ENCODE results near the gene TTC28. TPM values are rescaled to one million over a fixed set of nuclear protein-coding genes. Genes with fewer than 3 reads are reported as not detected.
A peak's percentile ranks its signal among the peaks of the same experiment; 100 is the strongest.
"Not testable (repeated sequence)": the region's sequence is repeated elsewhere in the genome, so short reads cannot be mapped to it uniquely, and the experiment has no call there.

TTC28 gene
- total RNA-seq (100 to 1,000 TPM in 1 of 4 donors, 10 to 100 TPM in 3; 46.1 to 102 (median 63.2) TPM), polyA plus RNA-seq (1 to 10 TPM in 2 of 3 donors, under 1 TPM in 1; 0.23 to 4.6 (median 1.8) TPM)

DNA sequence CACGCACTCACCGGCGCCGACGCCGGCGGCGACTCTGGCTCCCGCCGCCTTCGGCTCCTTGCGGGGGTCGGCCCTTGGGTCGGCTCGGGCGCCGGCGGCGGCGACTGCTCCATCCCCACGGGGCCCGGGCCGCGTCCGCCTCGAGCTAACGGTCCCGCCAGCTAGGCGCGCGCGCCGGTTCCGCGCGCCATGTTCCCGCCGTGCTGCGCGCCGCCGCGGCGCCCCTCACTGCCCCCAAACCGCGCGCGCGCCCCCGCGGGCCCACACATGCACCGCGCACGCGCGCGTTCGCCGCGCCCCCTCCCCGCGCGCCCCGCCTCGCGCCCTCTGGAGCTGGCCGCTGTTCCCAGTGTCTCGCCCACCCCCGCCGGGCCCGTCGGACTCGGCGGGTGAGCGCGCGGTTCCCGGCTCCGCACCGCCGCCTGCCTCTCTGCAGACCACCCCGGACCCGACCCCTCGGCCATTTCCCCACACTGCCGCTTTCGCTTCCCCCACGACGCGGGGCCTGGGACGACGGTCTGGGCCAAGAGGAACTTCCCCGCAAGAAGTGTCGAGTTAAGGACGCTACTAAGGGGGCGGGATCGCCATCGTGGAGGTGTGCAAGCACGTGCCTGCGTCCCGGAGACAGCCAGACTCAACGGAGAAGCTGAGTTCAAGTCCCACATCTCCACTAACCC lies at the start of gene TTC28:
TTC28 (minus strand) TSS at position 230 of the 677 bp plus-strand sequence; CDS start at position 113, 117 bp downstream.
- H3K4me3 ChIP-seq, result peak within 1 kb of the TSS; percentile 69 to 98 (median 86)
- H3K9me3 ChIP-seq, H3K36me3 ChIP-seq, H3K27me3 ChIP-seq: not testable (repeated sequence)
- H3K4me1 ChIP-seq, result peaks cover 0 to 16% (median 6%) of the 10 kb centered on the region in 4 donors
- 3 to 4% methylated on average over 101 of the region's 101 CpGs for WGBS, 2 donors
- TF ChIP-seq POLR2AphosphoS5 (IDR thresholded peaks at IDR 0.05), result peak in 1 of 4 donors; percentile 30
- intact Hi-C loops (cut with DNase I), result loop anchor here (1.0 kb wide), 2 partner anchors 62 to 120 kb away; partner anchors contain the start of gene CHEK2
- H3K27ac ChIP-seq, result peak within 1 kb of the TSS; percentile 67 to 83 (median 80)
- DNase-seq, result peak; percentile 90

GRCh38 chr22:28728621-28729313 lies 49.1 kb upstream of the TTC28 start:
- WGBS, 2 donors, result 91 to 95% methylated on average over 10 of the region's 10 CpGs
- no peak overlapping the region for H3K27ac ChIP-seq
- TF ChIP-seq EP300 (IDR thresholded peaks at IDR 0.05) (no peak), POLR2A (IDR thresholded peaks at IDR 0.05) (no peak), POLR2AphosphoS5 (IDR thresholded peaks at IDR 0.05) (no peak)
- TF ChIP-seq, protein P1, sequence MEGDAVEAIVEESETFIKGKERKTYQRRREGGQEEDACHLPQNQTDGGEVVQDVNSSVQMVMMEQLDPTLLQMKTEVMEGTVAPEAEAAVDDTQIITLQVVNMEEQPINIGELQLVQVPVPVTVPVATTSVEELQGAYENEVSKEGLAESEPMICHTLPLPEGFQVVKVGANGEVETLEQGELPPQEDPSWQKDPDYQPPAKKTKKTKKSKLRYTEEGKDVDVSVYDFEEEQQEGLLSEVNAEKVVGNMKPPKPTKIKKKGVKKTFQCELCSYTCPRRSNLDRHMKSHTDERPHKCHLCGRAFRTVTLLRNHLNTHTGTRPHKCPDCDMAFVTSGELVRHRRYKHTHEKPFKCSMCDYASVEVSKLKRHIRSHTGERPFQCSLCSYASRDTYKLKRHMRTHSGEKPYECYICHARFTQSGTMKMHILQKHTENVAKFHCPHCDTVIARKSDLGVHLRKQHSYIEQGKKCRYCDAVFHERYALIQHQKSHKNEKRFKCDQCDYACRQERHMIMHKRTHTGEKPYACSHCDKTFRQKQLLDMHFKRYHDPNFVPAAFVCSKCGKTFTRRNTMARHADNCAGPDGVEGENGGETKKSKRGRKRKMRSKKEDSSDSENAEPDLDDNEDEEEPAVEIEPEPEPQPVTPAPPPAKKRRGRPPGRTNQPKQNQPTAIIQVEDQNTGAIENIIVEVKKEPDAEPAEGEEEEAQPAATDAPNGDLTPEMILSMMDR (IDR thresholded peaks at IDR 0.05), result no peak
- no peaks in the 10 kb centered on the region for H3K36me3 ChIP-seq
- H3K4me3 ChIP-seq, result no peak overlapping the region
- no peaks in the 10 kb centered on the region for H3K4me1 ChIP-seq
- H3K27me3 ChIP-seq, result no peaks in the 10 kb centered on the region
- intact Hi-C loops (cut with DNase I), result no loop called here
- H3K9me3 ChIP-seq, result no peaks in the 10 kb centered on the region
- no peak for DNase-seq

GRCh38 chr22:28728002-28728401 lies 48.4 kb upstream of the TTC28 start:
- Histone ChIP-seq H3K4me1 (no peaks in the 10 kb centered on the region), H3K4me3 (no peak overlapping the region), H3K36me3 (no peaks in the 10 kb centered on the region), H3K27me3 (no peaks in the 10 kb centered on the region), H3K9me3 (no peaks in the 10 kb centered on the region), H3K27ac (no peak overlapping the region)
- TF ChIP-seq POLR2A (IDR thresholded peaks at IDR 0.05) (no peak), POLR2AphosphoS5 (IDR thresholded peaks at IDR 0.05) (no peak), EP300 (IDR thresholded peaks at IDR 0.05) (no peak)
- TF ChIP-seq, protein P1 (IDR thresholded peaks at IDR 0.05), result no peak
- 94 to 96% methylated on average over 1 of the region's 1 CpG for WGBS, 2 donors
- no peak for DNase-seq
- intact Hi-C loops (cut with DNase I), result no loop called here

DNA sequence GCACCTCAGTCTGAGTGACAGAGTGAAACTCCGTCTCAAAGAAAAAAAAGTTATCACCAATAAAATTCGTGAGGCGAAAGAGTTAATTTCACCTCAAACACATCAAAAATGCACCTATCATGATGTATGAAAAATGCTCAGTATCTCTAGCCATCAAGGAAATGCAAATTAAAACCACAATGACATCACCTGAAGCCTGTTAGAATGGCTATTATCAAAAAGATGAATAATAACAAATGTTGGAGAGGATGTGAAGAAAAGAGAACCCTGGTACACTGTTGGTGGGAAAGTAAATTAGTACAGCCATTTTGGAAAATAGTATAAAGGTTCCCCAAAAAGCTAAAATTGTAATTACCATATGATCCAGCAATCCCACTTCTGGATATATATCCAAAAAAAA lies 38.4 kb upstream of the TTC28 start:
- intact Hi-C loops (cut with DNase I), result no loop called here
- Histone ChIP-seq H3K4me1 (no peaks in the 10 kb centered on the region), H3K27me3 (no peaks in the 10 kb centered on the region), H3K4me3 (no peak overlapping the region), H3K9me3 (no peaks in the 10 kb centered on the region), H3K36me3 (no peaks in the 10 kb centered on the region), H3K27ac (no peak overlapping the region)
- no peak for DNase-seq
- WGBS, 2 donors, result 94% methylated on average over 3 of the region's 3 CpGs
- TF ChIP-seq, protein P1 (IDR thresholded peaks at IDR 0.05), result no peak
- TF ChIP-seq POLR2AphosphoS5 (IDR thresholded peaks at IDR 0.05) (no peak), POLR2A (IDR thresholded peaks at IDR 0.05) (no peak), EP300 (IDR thresholded peaks at IDR 0.05) (no peak)

DNA sequence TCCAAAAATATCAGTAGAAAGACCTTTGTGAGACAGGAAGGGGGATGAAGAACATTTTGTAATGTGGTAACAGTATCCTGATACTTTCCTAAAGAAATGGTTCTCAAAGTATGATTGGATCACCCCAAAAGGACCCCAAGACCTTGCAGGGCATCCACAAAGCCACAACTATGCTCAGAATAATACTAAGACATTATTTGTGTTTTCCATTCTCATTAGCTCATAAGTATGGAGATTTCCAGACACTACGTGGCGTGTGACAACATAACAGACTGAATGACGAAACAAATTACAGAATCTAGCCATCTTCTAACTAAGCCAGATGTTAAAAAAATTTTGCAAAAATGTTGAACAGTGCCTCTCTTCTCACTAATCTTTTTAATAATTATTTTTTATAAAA lies 37.0 kb upstream of the TTC28 start:
- TF ChIP-seq EP300 (IDR thresholded peaks at IDR 0.05) (no peak), POLR2A (IDR thresholded peaks at IDR 0.05) (no peak), POLR2AphosphoS5 (IDR thresholded peaks at IDR 0.05) (no peak)
- TF ChIP-seq, protein P1 (IDR thresholded peaks at IDR 0.05), result no peak

More for the DNA sequence above, 37.0 kb upstream of the TTC28 start:
- H3K4me1 ChIP-seq, result no peaks in the 10 kb centered on the region
- H3K27me3 ChIP-seq, result no peaks in the 10 kb centered on the region
- no peaks in the 10 kb centered on the region for H3K9me3 ChIP-seq
- intact Hi-C loops (cut with DNase I), result no loop called here
- H3K4me3 ChIP-seq, result no peak overlapping the region
- no peak for DNase-seq
- no peak overlapping the region for H3K27ac ChIP-seq
- H3K36me3 ChIP-seq, result no peaks in the 10 kb centered on the region
- WGBS, 2 donors, result 96 to 98% methylated on average over 3 of the region's 3 CpGs

Data from sigmoid colon (tissue), 7 donors.